Gastroesophageal sphincter (tissue), 3 donors: Measurements from ENCODE around the gene TCTA.

Experiments
- EP300 ChIP-seq: sonication (generic); formaldehyde crosslinking; IDR thresholded peaks from one replicate; pipeline ENCODE4 v1.6.1; 2017; ENCODE audit warnings: antibody characterized with exemption, mild to moderate bottlenecking
- POLR2A ChIP-seq, 2 donors: fragments of 450-650 bp; IDR thresholded peaks; one replicate each; pipeline ENCODE4 v1.6.1; 2017; ENCODE audit warnings: antibody characterized with exemption in 2 of 2, mild to moderate bottlenecking in 2 of 2, moderate library complexity in 1 of 2
- POLR2AphosphoS5 ChIP-seq: sonication (generic); formaldehyde crosslinking; IDR thresholded peaks from one replicate; pipeline ENCODE4 v1.6.1; 2017; ENCODE audit warnings: antibody characterized with exemption
- TF ChIP-seq, protein P1 (sequence below), 4 experiments: fragments of 200-600 bp in 2 of 4; fragments of 450-650 bp in 2 of 4; sonication (generic) in 1 of 4; IDR thresholded peaks; one replicate each; pipeline ENCODE4 v1.5.1; 2017 to 2019; ENCODE audit warnings: antibody characterized with exemption in 4 of 4, mild to moderate bottlenecking in 2 of 4, moderate library complexity in 2 of 4

DNA sequence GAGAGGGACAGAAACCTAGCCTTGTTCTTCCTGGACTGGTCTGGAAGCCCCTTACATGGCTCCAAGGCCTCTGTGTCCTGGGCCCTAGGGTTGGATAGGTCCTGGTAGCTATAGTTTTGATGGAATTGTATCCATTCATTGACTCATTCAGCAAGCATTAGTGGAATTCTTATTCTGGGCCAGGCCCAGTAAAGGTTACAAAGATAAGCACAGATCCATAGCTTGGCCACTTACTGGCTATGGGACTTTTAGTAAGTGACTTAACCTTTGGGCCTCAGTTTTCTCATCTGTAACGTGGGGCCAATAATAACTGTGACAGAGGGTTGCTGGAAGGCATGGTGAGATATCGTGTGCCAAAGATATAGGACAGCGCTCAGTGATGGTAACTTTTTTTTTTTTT is 44.2 kb downstream of the TCTA start:
- TF ChIP-seq, protein P1, sequence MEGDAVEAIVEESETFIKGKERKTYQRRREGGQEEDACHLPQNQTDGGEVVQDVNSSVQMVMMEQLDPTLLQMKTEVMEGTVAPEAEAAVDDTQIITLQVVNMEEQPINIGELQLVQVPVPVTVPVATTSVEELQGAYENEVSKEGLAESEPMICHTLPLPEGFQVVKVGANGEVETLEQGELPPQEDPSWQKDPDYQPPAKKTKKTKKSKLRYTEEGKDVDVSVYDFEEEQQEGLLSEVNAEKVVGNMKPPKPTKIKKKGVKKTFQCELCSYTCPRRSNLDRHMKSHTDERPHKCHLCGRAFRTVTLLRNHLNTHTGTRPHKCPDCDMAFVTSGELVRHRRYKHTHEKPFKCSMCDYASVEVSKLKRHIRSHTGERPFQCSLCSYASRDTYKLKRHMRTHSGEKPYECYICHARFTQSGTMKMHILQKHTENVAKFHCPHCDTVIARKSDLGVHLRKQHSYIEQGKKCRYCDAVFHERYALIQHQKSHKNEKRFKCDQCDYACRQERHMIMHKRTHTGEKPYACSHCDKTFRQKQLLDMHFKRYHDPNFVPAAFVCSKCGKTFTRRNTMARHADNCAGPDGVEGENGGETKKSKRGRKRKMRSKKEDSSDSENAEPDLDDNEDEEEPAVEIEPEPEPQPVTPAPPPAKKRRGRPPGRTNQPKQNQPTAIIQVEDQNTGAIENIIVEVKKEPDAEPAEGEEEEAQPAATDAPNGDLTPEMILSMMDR (IDR thresholded peaks at IDR 0.05) = no peak
- TF ChIP-seq POLR2AphosphoS5 (no peak), POLR2A (IDR thresholded peaks at IDR 0.05) (no peak), EP300 (no peak)
